GM10266 (cell line): ENCODE results near the gene CBARP.

Experiments
- DNase-seq: peaks from one replicate; pipeline ENCODE4 v3.0.0; 2012; ENCODE audit errors: extremely low spot score
- CTCF ChIP-seq: IDR thresholded peaks from 2 replicates; pipeline ENCODE4 v1.5.1; 2012; ENCODE audit warnings: mild to moderate bottlenecking, low read depth; ENCODE audit not compliant: control insufficient read depth, insufficient read depth; ENCODE audit errors: missing control alignments

CBARP gene

GRCh38 chr19:1222394-1222793 lies 15.4 kb downstream of the CBARP start:
- no peak for TF ChIP-seq CTCF

GRCh38 chr19:1221904-1222255 lies 15.9 kb downstream of the CBARP start:
- TF ChIP-seq CTCF: no peak
- DNase-seq: no peak

More at GRCh38 chr19:1222394-1222793, 15.4 kb downstream of the CBARP start:
- DNase-seq: no peak

GRCh38 chr19:1220976-1221903 lies 16.6 kb downstream of the CBARP start:
- DNase-seq: no peak
- peak; percentile 56 for TF ChIP-seq CTCF

- TF ChIP-seq CTCF: no peak
These were observed 17.3 kb downstream of the CBARP start for GRCh38 chr19:1220477-1220930.

GRCh38 chr19:1219786-1220476 lies 17.9 kb downstream of the CBARP start:
- DNase-seq: no peak
- no peak for TF ChIP-seq CTCF

More at GRCh38 chr19:1220477-1220930, 17.3 kb downstream of the CBARP start:
- DNase-seq: no peak

- no peak for TF ChIP-seq CTCF
- no peak for DNase-seq
These were observed 18.8 kb downstream of the CBARP start for GRCh38 chr19:1218751-1219567.
